IPS-15b (cell line): ENCODE results near the gene PHLPP1.
"Not testable (repeated sequence)": the region's sequence is repeated elsewhere in the genome, so short reads cannot be mapped to it uniquely, and the experiment has no call there.

Experiments used
- H3K27me3 ChIP-seq: one replicate; pipeline ENCODE4 v1.6.1; 2013; ENCODE audit warnings: low read length; ENCODE audit not compliant: control insufficient read depth, insufficient read depth
- H3K36me3 ChIP-seq: one replicate; pipeline ENCODE4 v1.6.1; 2013; ENCODE audit warnings: low read length; ENCODE audit not compliant: control insufficient read depth, insufficient read depth
- H3K4me1 ChIP-seq: one replicate; pipeline ENCODE4 v1.6.1; 2013; ENCODE audit warnings: mild to moderate bottlenecking, low read length; ENCODE audit not compliant: control insufficient read depth, insufficient read depth
- H3K4me3 ChIP-seq: one replicate; pipeline ENCODE4 v1.5.1; 2013; ENCODE audit warnings: low read depth, low read length
- H3K9ac ChIP-seq: one replicate; pipeline ENCODE4 v1.6.1; 2013; ENCODE audit warnings: low read depth, mild to moderate bottlenecking, low read length
- H3K9me3 ChIP-seq: one replicate; pipeline ENCODE4 v1.6.1; 2013; ENCODE audit warnings: mild to moderate bottlenecking, low read length; ENCODE audit not compliant: control insufficient read depth, insufficient read depth

Gene PHLPP1

GRCh38 chr18:62894681-62895390 is 179.5 kb downstream of the PHLPP1 start:
- no peaks in the 10 kb centered on the region for H3K9me3 ChIP-seq
- no peak overlapping the region for H3K4me3 ChIP-seq
- no peak overlapping the region for H3K9ac ChIP-seq
- no peaks in the 10 kb centered on the region for H3K4me1 ChIP-seq
- no peaks in the 10 kb centered on the region for H3K27me3 ChIP-seq
- H3K36me3 ChIP-seq, result peaks cover 6% of the 10 kb centered on the region

GRCh38 chr18:62897153-62897552 is 181.8 kb downstream of the PHLPP1 start:
- no peaks in the 10 kb centered on the region for H3K4me1 ChIP-seq
- peaks cover 6% of the 10 kb centered on the region for H3K36me3 ChIP-seq
- H3K9me3 ChIP-seq, result no peaks in the 10 kb centered on the region
- H3K9ac ChIP-seq, result no peak overlapping the region
- no peaks in the 10 kb centered on the region for H3K27me3 ChIP-seq
- H3K4me3 ChIP-seq, result no peak overlapping the region

- Histone ChIP-seq H3K36me3 (peaks cover 6% of the 10 kb centered on the region), H3K9me3 (no peaks in the 10 kb centered on the region), H3K27me3 (no peaks in the 10 kb centered on the region), H3K4me1 (no peaks in the 10 kb centered on the region), H3K9ac (no peak overlapping the region), H3K4me3 (no peak overlapping the region)
Observed at GRCh38 chr18:62898359-62898758, 183.0 kb downstream of the PHLPP1 start.

GRCh38 chr18:62899534-62899933 is 184.2 kb downstream of the PHLPP1 start:
- H3K4me3 ChIP-seq, result no peak overlapping the region
- H3K4me1 ChIP-seq, result peaks cover 6% of the 10 kb centered on the region
- H3K27me3 ChIP-seq, result no peaks in the 10 kb centered on the region
- H3K9me3 ChIP-seq, result no peaks in the 10 kb centered on the region
- H3K9ac ChIP-seq, result no peak overlapping the region
- peaks cover 6% of the 10 kb centered on the region for H3K36me3 ChIP-seq

- Histone ChIP-seq H3K9me3 (no peaks in the 10 kb centered on the region), H3K27me3 (no peaks in the 10 kb centered on the region), H3K36me3 (peaks cover 6% of the 10 kb centered on the region), H3K4me3 (no peak overlapping the region), H3K9ac (no peak overlapping the region), H3K4me1 (peaks cover 9% of the 10 kb centered on the region)
Observed at GRCh38 chr18:62900132-62900883, 185.0 kb downstream of the PHLPP1 start.

- Histone ChIP-seq H3K4me1 (peaks cover 11% of the 10 kb centered on the region), H3K4me3 (no peak overlapping the region), H3K9ac (no peak overlapping the region), H3K9me3 (no peaks in the 10 kb centered on the region), H3K36me3 (peaks cover 6% of the 10 kb centered on the region), H3K27me3 (no peaks in the 10 kb centered on the region)
Observed at GRCh38 chr18:62902776-62903175, 187.4 kb downstream of the PHLPP1 start.

GRCh38 chr18:62904396-62905285 is 189.3 kb downstream of the PHLPP1 start:
- Histone ChIP-seq H3K36me3 (peaks cover 1% of the 10 kb centered on the region), H3K27me3 (no peaks in the 10 kb centered on the region), H3K9me3 (no peaks in the 10 kb centered on the region), H3K4me3 (no peak overlapping the region), H3K9ac (no peak overlapping the region), H3K4me1 (peaks cover 11% of the 10 kb centered on the region)

GRCh38 chr18:62912885-62913284 is 197.5 kb downstream of the PHLPP1 start:
- Histone ChIP-seq H3K27me3 (no peaks in the 10 kb centered on the region), H3K4me1 (no peaks in the 10 kb centered on the region), H3K9me3 (no peaks in the 10 kb centered on the region), H3K36me3 (no peaks in the 10 kb centered on the region), H3K9ac (no peak overlapping the region), H3K4me3 (no peak overlapping the region)

GRCh38 chr18:62913824-62914223 is 198.5 kb downstream of the PHLPP1 start:
- H3K36me3 ChIP-seq, H3K4me3 ChIP-seq, H3K9me3 ChIP-seq, H3K27me3 ChIP-seq, H3K9ac ChIP-seq, H3K4me1 ChIP-seq: not testable (repeated sequence)

- H3K27me3 ChIP-seq, result no peaks in the 10 kb centered on the region
- no peaks in the 10 kb centered on the region for H3K4me1 ChIP-seq
- H3K9ac ChIP-seq, result no peak overlapping the region
- H3K4me3 ChIP-seq, result no peak overlapping the region
- no peaks in the 10 kb centered on the region for H3K9me3 ChIP-seq
- H3K36me3 ChIP-seq, result no peaks in the 10 kb centered on the region
Observed at GRCh38 chr18:62914871-62915392, 199.6 kb downstream of the PHLPP1 start.

- H3K9ac ChIP-seq, result no peak overlapping the region
- no peaks in the 10 kb centered on the region for H3K36me3 ChIP-seq
- H3K4me1 ChIP-seq, result no peaks in the 10 kb centered on the region
- H3K9me3 ChIP-seq, result no peaks in the 10 kb centered on the region
- H3K4me3 ChIP-seq, result no peak overlapping the region
- H3K27me3 ChIP-seq, result no peaks in the 10 kb centered on the region
Observed at GRCh38 chr18:62918361-62918760, 203.0 kb downstream of the PHLPP1 start.
